H9 (cell line): ENCODE measurements around the gene OSM. TPM values are rescaled to one million over a fixed set of nuclear protein-coding genes. Genes with fewer than 3 reads are reported as not detected.
A peak's percentile ranks its signal among the peaks of the same experiment; 100 is the strongest.

Experiments used
- DNase-seq: peaks from one replicate; pipeline ENCODE4 v3.0.0-alpha.2; 2017
- H2AFZ ChIP-seq: one replicate; pipeline ENCODE4 v1.6.1; 2013; ENCODE audit warnings: mild to moderate bottlenecking, low read length, control low read depth, moderate library complexity
- H2AK5ac ChIP-seq: 2 replicates; pipeline ENCODE4 v1.6.1; 2013; ENCODE audit warnings: low read length, control low read depth, mixed read lengths; ENCODE audit not compliant: insufficient read length
- H2BK120ac ChIP-seq: one replicate; pipeline ENCODE4 v1.6.1; 2013; ENCODE audit warnings: low read depth, mild to moderate bottlenecking, low read length, control low read depth, inconsistent platforms; ENCODE audit not compliant: poor library complexity, severe bottlenecking
- H2BK12ac ChIP-seq: 2 replicates; pipeline ENCODE4 v1.6.1; 2013; ENCODE audit warnings: low read length, control low read depth, mixed read lengths, low read depth; ENCODE audit not compliant: insufficient read length
- H2BK15ac ChIP-seq: 2 replicates; pipeline ENCODE4 v1.6.1; 2013; ENCODE audit warnings: low read depth, low read length, control low read depth
- H2BK20ac ChIP-seq: one replicate; pipeline ENCODE4 v1.6.1; 2013; ENCODE audit warnings: low read depth, mild to moderate bottlenecking, low read length, control low read depth, inconsistent platforms; ENCODE audit not compliant: poor library complexity, severe bottlenecking
- H2BK5ac ChIP-seq: 2 replicates; pipeline ENCODE4 v1.6.1; 2013; ENCODE audit warnings: low read length, control low read depth, mixed read lengths; ENCODE audit not compliant: insufficient read length
- H3K14ac ChIP-seq: 2 replicates; pipeline ENCODE4 v1.6.1; 2013; ENCODE audit warnings: low read length, control low read depth; ENCODE audit not compliant: insufficient read depth
- H3K18ac ChIP-seq: 2 replicates; pipeline ENCODE4 v1.6.1; 2013; ENCODE audit warnings: low read depth, mild to moderate bottlenecking, mixed read lengths, low read length, control low read depth; ENCODE audit not compliant: insufficient read length
- H3K23ac ChIP-seq: 2 replicates; pipeline ENCODE4 v1.6.1; 2013; ENCODE audit warnings: low read length, control low read depth, mixed read lengths, low read depth; ENCODE audit not compliant: insufficient read length
- H3K23me2 ChIP-seq: 2 replicates; pipeline ENCODE4 v1.6.1; 2013; ENCODE audit warnings: low read depth, mild to moderate bottlenecking, mixed read lengths, low read length, control low read depth; ENCODE audit not compliant: insufficient read length, poor library complexity, severe bottlenecking
- H3K27ac ChIP-seq: 2 replicates; pipeline ENCODE4 v1.5.1; 2013; ENCODE audit warnings: low read length, control low read depth, mixed read lengths, low read depth; ENCODE audit not compliant: insufficient read length
- H3K27me3 ChIP-seq: 2 replicates; pipeline ENCODE4 v1.6.1; 2013; ENCODE audit warnings: low read length, control low read depth, inconsistent platforms; ENCODE audit not compliant: insufficient read depth
- H3K4ac ChIP-seq: 2 replicates; pipeline ENCODE4 v1.6.1; 2013; ENCODE audit warnings: low read depth, mild to moderate bottlenecking, control low read depth, inconsistent platforms, low read length, moderate library complexity
- H3K4me1 ChIP-seq: 2 replicates; pipeline ENCODE4 v1.6.1; 2013; ENCODE audit warnings: low read length, control low read depth, inconsistent platforms; ENCODE audit not compliant: insufficient read depth
- H3K4me2 ChIP-seq: 2 replicates; pipeline ENCODE4 v1.6.1; 2013; ENCODE audit warnings: low read length, control low read depth, mixed read lengths; ENCODE audit not compliant: insufficient read length, insufficient read depth
- H3K56ac ChIP-seq: 2 replicates; pipeline ENCODE4 v1.6.1; 2013; ENCODE audit warnings: low read depth, mild to moderate bottlenecking, mixed read lengths, low read length, control low read depth; ENCODE audit not compliant: insufficient read length
- H3K79me1 ChIP-seq: 2 replicates; pipeline ENCODE4 v1.6.1; 2013; ENCODE audit warnings: low read depth, mild to moderate bottlenecking, moderate library complexity, low read length, control low read depth, inconsistent platforms; ENCODE audit not compliant: insufficient read depth, poor library complexity, severe bottlenecking
- H3K79me2 ChIP-seq: 2 replicates; pipeline ENCODE4 v1.6.1; 2013; ENCODE audit warnings: low read length, control low read depth, inconsistent platforms; ENCODE audit not compliant: insufficient read depth
- H3K9ac ChIP-seq: 2 replicates; pipeline ENCODE4 v1.6.1; 2013; ENCODE audit warnings: low read length, control low read depth, mixed read lengths; ENCODE audit not compliant: insufficient read length; ENCODE audit errors: extremely low read depth
- H3K9me3 ChIP-seq: one replicate; pipeline ENCODE4 v1.6.1; 2013; ENCODE audit warnings: low read depth, low read length, inconsistent platforms; ENCODE audit not compliant: control insufficient read depth
- H3T11ph ChIP-seq: one replicate; pipeline ENCODE4 v1.6.1; 2013; ENCODE audit warnings: mild to moderate bottlenecking, low read length, control low read depth, inconsistent platforms
- H4K20me1 ChIP-seq: one replicate; pipeline ENCODE4 v1.6.1; 2013; ENCODE audit not compliant: control insufficient read depth, insufficient read length, insufficient read depth
- H4K5ac ChIP-seq: 2 replicates; pipeline ENCODE4 v1.6.1; 2013; ENCODE audit warnings: low read depth, mild to moderate bottlenecking, mixed read lengths, low read length, control low read depth; ENCODE audit not compliant: insufficient read length
- H4K8ac ChIP-seq: replicated peaks from 2 replicates; pipeline ENCODE4 v1.6.1; 2013; ENCODE audit warnings: low read length, control low read depth, mixed read lengths, low read depth; ENCODE audit not compliant: insufficient read length
- H4K91ac ChIP-seq: 2 replicates; pipeline ENCODE4 v1.6.1; 2013; ENCODE audit warnings: low read depth, mild to moderate bottlenecking, moderate library complexity, mixed read lengths, low read length, control low read depth; ENCODE audit not compliant: insufficient read length
- H3K27ac Mint-ChIP-seq, 3 experiments: 2 replicates in 2 of 3; 3 replicates in 1 of 3; pipeline ENCODE4 v1.8.0; 2020 to 2021; ENCODE audit warnings: mixed read lengths in 3 of 3, mild to moderate bottlenecking in 1 of 3, moderate library complexity in 1 of 3
- H3K27me3 Mint-ChIP-seq: 2 replicates; pipeline ENCODE4 v1.8.0; 2021; ENCODE audit warnings: low read depth, mild to moderate bottlenecking, moderate library complexity, mixed read lengths
- H3K36me3 Mint-ChIP-seq, 3 experiments: 2 replicates in 2 of 3; 3 replicates in 1 of 3; pipeline ENCODE4 v1.8.0; 2020 to 2021; ENCODE audit warnings: low read depth in 3 of 3, mixed read lengths in 3 of 3; ENCODE audit not compliant: insufficient read depth in 1 of 3
- H3K4me1 Mint-ChIP-seq, 2 experiments: 2 replicates each; pipeline ENCODE4 v1.8.0; 2020; ENCODE audit warnings: mixed read lengths in 2 of 2
- H3K4me3 Mint-ChIP-seq, 2 experiments: 2 replicates in 1 of 2; 3 replicates in 1 of 2; pipeline ENCODE4 v1.8.0; 2020 to 2021; ENCODE audit warnings: mild to moderate bottlenecking in 2 of 2, mixed read lengths in 2 of 2, moderate library complexity in 1 of 2
- H3K9me3 Mint-ChIP-seq, 2 experiments: 2 replicates in 1 of 2; 3 replicates in 1 of 2; pipeline ENCODE4 v1.8.0; 2020; ENCODE audit warnings: mild to moderate bottlenecking in 2 of 2, mixed read lengths in 2 of 2, moderate library complexity in 1 of 2
- WGBS: extraction: QIAGEN DNeasy Blood & Tissue Kit; methylation state at CpG from one replicate; pipeline ENCODE4 v1.1.7; 2013; ENCODE audit warnings: missing lambda C conversion rate, low lambda C conversion rate, mixed read lengths; ENCODE audit not compliant: insufficient read length; ENCODE audit errors: extremely low coverage; 5-methylcytosine and 5-hydroxymethylcytosine counted together
- total RNA-seq: library from RNA; stranded (reverse); gene quantifications from 2 replicates; pipeline ENCODE4 v1.2.1, GENCODE V29; 2021
- TF ChIP-seq, protein P1 (sequence below): fragments of 200-600 bp; sonication (generic); conservative IDR thresholded peaks from 3 replicates; pipeline ENCODE4 v1.8.0; 2021; ENCODE audit warnings: antibody characterized with exemption, mild to moderate bottlenecking

Gene OSM
- total RNA-seq, 1 experiment from 2014 or later: not detected

DNA sequence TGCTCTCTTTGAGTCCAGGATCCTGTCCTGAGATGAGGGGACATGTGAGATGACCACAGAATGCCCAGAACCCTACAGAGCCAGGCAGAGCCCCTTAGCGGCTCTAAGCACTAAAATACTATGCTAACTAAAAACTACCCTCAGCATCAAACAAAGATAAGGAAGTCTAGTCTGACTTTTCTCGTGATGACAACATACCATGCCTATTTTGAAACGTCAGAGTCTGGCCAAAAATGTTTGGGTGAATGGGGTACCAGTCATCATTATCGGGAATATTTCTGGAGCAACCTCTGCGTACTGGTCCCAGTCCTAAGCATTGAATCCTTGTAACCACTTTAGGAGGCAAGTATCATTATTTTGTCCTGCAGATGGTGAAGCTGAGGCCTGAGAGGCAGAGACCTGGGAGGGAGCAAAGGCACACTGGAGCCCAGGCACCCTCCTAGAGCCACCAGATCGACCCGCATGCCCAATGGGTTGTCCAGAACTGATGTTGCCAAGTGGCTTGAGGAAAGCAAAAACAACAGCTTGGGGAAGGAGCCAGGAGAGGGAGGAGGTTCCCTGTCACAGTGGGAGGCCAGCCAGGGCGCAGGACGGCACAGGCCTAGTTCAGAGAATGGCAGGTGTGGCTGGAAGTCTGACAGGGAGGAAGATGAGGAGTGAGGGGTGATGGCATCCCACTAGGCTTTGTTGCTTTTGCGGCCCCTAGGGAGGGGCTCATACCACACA lies 7.2 kb upstream of the OSM start:
- no peak overlapping the region for H3K56ac ChIP-seq
- H3K27me3 ChIP-seq: no peaks in the 10 kb centered on the region
- no peaks in the 10 kb centered on the region for H3K23me2 ChIP-seq
- H3K9me3 ChIP-seq: no peaks in the 10 kb centered on the region
- no peak overlapping the region for H4K91ac ChIP-seq
- no peaks in the 10 kb centered on the region for H4K20me1 ChIP-seq
- no peak overlapping the region for H2BK120ac ChIP-seq
- no peak overlapping the region for H3K4ac ChIP-seq
- H3K4me1 ChIP-seq: no peaks in the 10 kb centered on the region; the same call in 1 of the 2 replicates
- Mint-ChIP-seq H3K36me3 (no peaks in the 10 kb centered on the region), H3K27ac (peak overlapping the region in 1 of 3 experiments; percentile 61; a peak in 1 of 7 replicates), H3K4me3 (no peak overlapping the region), H3K27me3 (peaks cover 8% of the 10 kb centered on the region), H3K9me3 (no peaks in the 10 kb centered on the region), H3K4me1 (peaks cover 10 to 18% of the 10 kb centered on the region in 2 experiments)
- H2BK5ac ChIP-seq: no peak overlapping the region
- no peak overlapping the region for H3K23ac ChIP-seq
- no peak overlapping the region for H3K4me2 ChIP-seq
- H3K18ac ChIP-seq: no peak overlapping the region
- H3T11ph ChIP-seq: no peak overlapping the region
- no peak for DNase-seq
- TF ChIP-seq, protein P1, sequence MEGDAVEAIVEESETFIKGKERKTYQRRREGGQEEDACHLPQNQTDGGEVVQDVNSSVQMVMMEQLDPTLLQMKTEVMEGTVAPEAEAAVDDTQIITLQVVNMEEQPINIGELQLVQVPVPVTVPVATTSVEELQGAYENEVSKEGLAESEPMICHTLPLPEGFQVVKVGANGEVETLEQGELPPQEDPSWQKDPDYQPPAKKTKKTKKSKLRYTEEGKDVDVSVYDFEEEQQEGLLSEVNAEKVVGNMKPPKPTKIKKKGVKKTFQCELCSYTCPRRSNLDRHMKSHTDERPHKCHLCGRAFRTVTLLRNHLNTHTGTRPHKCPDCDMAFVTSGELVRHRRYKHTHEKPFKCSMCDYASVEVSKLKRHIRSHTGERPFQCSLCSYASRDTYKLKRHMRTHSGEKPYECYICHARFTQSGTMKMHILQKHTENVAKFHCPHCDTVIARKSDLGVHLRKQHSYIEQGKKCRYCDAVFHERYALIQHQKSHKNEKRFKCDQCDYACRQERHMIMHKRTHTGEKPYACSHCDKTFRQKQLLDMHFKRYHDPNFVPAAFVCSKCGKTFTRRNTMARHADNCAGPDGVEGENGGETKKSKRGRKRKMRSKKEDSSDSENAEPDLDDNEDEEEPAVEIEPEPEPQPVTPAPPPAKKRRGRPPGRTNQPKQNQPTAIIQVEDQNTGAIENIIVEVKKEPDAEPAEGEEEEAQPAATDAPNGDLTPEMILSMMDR: no peak
- no peak overlapping the region for H2AK5ac ChIP-seq
- no peak overlapping the region for H2BK20ac ChIP-seq
- no peak overlapping the region for H3K14ac ChIP-seq
- no peak overlapping the region for H4K8ac ChIP-seq
- no peaks in the 10 kb centered on the region for H3K79me2 ChIP-seq
- no peak overlapping the region for H2AFZ ChIP-seq
- no peak overlapping the region for H2BK15ac ChIP-seq
- no peak overlapping the region for H3K9ac ChIP-seq
- H3K27ac ChIP-seq: no peak overlapping the region
- H4K5ac ChIP-seq: no peak overlapping the region
- no peak overlapping the region for H2BK12ac ChIP-seq
- H3K79me1 ChIP-seq: no peaks in the 10 kb centered on the region
- WGBS: no CpG with 5 or more reads among the region's 10 CpGs
